ENCODE data around the gene ROR1. TPM values are rescaled to one million over a fixed set of nuclear protein-coding genes. Genes with fewer than 3 reads are reported as not detected.

Gene ROR1
- total RNA-seq, 4 donors from 2014 or later = 10.6 to 21.7 (median 15.1) TPM

- peaks cover 16% of the 10 kb centered on the region for H3K4me1 ChIP-seq
- DNase-seq (ENCODE audit: low spot score in 2 of 2) = no peak
- no peaks in the 10 kb centered on the region for H3K9me3 ChIP-seq
- no peak overlapping the region for H3K27ac ChIP-seq
- H3K36me3 ChIP-seq = no peaks in the 10 kb centered on the region
- TF ChIP-seq, protein P1, sequence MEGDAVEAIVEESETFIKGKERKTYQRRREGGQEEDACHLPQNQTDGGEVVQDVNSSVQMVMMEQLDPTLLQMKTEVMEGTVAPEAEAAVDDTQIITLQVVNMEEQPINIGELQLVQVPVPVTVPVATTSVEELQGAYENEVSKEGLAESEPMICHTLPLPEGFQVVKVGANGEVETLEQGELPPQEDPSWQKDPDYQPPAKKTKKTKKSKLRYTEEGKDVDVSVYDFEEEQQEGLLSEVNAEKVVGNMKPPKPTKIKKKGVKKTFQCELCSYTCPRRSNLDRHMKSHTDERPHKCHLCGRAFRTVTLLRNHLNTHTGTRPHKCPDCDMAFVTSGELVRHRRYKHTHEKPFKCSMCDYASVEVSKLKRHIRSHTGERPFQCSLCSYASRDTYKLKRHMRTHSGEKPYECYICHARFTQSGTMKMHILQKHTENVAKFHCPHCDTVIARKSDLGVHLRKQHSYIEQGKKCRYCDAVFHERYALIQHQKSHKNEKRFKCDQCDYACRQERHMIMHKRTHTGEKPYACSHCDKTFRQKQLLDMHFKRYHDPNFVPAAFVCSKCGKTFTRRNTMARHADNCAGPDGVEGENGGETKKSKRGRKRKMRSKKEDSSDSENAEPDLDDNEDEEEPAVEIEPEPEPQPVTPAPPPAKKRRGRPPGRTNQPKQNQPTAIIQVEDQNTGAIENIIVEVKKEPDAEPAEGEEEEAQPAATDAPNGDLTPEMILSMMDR (IDR thresholded peaks at IDR 0.05) = no peak
- no peak for TF ChIP-seq EP300 (IDR thresholded peaks at IDR 0.05)
- no peak for TF ChIP-seq POLR2A (IDR thresholded peaks at IDR 0.05)
- TF ChIP-seq POLR2AphosphoS5 (IDR thresholded peaks at IDR 0.05) = no peak
- H3K4me3 ChIP-seq = no peak overlapping the region
- no peaks in the 10 kb centered on the region for H3K27me3 ChIP-seq
- 92% methylated on average over 1 of the region's 1 CpG for WGBS
These were observed 44.9 kb downstream of the ROR1 start for GRCh38 chr1:63818567-63819325.

DNA sequence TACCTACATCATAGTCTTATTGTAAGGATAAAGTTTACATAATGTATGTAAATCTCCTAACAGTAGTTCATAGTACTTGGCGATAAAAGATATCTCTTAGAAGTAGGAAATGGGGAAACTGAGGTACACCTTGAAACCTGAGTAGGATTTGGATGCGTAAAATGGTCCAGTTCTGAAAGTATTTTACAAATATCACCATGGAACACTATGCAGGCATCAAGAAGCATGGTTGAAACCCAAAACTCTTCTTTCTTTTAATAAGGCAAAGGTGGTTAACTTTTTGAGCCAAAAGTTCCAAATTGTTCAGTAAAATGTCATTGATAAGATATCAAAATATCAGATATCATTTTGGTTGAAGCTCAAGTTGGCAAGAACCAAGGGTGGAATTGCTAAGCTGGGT is 46.0 kb downstream of the ROR1 start:
- TF ChIP-seq POLR2A (IDR thresholded peaks at IDR 0.05) (no peak), POLR2AphosphoS5 (IDR thresholded peaks at IDR 0.05) (no peak)
- TF ChIP-seq, protein P1 (IDR thresholded peaks at IDR 0.05) = no peak

DNA sequence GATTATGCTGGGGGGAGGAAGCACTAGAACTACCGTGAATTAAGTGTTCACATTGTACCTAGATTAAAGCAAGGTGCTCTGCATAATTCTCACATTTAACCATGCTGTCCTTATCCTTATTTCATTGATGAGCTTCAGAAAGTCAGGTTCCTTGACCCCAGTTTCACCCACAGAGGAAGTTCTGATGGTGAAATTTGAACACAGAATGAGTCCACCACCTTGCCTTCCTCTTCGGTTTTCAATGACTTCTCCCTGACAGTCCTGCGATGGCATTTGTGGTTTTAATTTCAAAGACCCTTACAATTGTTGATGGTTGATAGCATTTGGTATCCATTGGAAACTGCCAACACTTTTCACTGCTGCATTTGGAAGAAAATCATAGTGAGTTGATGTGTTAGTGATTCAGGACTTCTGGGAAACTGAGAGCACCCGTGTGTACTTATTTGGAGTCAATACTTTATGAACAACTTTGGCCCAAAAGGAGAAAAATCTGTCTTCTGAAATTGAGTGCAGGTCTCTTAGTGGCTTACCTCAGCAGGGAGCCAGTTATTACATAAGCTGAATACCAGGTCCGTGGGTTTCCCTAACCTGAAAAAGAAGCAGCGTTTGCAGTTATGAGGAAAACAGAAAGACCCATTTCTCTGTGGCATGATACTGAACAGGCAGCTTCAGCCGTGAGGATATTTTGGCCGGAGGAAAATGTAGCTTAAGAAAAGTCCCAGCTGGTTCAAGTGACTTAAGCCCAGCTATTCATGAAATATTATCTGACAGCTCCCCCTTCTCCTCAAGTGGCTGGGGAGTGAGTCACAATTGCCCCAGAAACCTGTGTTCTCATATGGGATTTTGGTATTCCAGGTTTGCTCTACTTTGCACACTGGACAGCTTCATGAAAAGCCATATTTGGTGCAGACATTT is 47.5 kb downstream of the ROR1 start:
- H3K27ac ChIP-seq = no peak overlapping the region
- WGBS = 84% methylated on average over 8 of the region's 8 CpGs
- no peak for DNase-seq (ENCODE audit: low spot score in 2 of 2)
- H3K4me3 ChIP-seq = no peak overlapping the region
- H3K36me3 ChIP-seq = no peaks in the 10 kb centered on the region
- no peak for TF ChIP-seq POLR2A (IDR thresholded peaks at IDR 0.05)
- no peak for TF ChIP-seq EP300 (IDR thresholded peaks at IDR 0.05)
- TF ChIP-seq POLR2AphosphoS5 (IDR thresholded peaks at IDR 0.05) = no peak
- TF ChIP-seq, protein P1 (IDR thresholded peaks at IDR 0.05) = no peak
- no peaks in the 10 kb centered on the region for H3K9me3 ChIP-seq
- peaks cover 7% of the 10 kb centered on the region for H3K4me1 ChIP-seq
- no peaks in the 10 kb centered on the region for H3K27me3 ChIP-seq

More for the DNA sequence above, 46.0 kb downstream of the ROR1 start:
- 98% methylated on average over 2 of the region's 2 CpGs for WGBS
- Histone ChIP-seq H3K9me3 (no peaks in the 10 kb centered on the region), H3K27ac (no peak overlapping the region), H3K4me3 (no peak overlapping the region), H3K27me3 (no peaks in the 10 kb centered on the region), H3K4me1 (peaks cover 7% of the 10 kb centered on the region), H3K36me3 (no peaks in the 10 kb centered on the region)
- no peak for DNase-seq (ENCODE audit: low spot score in 2 of 2)

DNA sequence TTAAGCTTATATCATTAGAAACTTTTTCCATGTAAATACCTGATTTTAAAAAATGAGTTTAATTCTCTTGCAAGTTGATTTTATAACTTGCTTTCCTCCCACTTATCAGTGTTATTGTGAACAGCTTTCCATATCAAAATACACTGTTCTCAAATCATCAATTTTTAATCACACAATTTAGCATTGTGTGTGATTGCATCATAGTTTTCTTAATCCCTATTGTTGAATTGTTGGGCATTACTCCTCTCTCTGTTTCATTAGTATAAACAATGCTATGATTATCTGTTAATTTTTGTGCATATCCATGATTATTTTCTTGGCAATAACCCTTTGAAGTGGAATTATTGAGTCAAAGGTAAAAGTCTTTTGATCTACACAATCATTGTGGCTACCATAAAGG is 48.7 kb downstream of the ROR1 start:
- Histone ChIP-seq H3K27me3 (no peaks in the 10 kb centered on the region), H3K36me3 (no peaks in the 10 kb centered on the region), H3K9me3 (no peaks in the 10 kb centered on the region), H3K4me1 (peaks cover 3% of the 10 kb centered on the region), H3K4me3 (no peak overlapping the region), H3K27ac (no peak overlapping the region)
- TF ChIP-seq POLR2A (IDR thresholded peaks at IDR 0.05) (no peak), POLR2AphosphoS5 (IDR thresholded peaks at IDR 0.05) (no peak), EP300 (IDR thresholded peaks at IDR 0.05) (no peak)
- TF ChIP-seq, protein P1 (IDR thresholded peaks at IDR 0.05) = no peak
- DNase-seq (ENCODE audit: low spot score in 2 of 2) = no peak

DNA sequence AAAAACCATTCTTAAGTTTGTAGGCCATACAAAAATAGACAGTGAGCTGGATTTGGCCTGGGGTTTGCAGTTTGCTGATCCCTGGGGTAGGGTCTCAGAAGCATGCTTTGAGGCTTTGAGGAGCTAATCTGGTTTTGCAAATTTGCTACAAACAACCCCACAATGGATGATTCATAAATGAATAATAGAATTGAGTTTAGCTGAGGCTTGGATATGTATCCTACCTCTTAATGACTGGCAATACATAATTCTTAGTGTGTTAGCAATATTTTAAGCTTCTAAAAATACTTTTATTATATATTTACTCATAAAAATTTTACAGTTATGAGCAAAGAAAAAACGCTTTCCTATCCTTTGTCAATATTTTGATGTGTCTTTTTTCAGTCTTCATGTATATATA is 50.6 kb downstream of the ROR1 start:
- WGBS = 92% methylated on average over 1 of the region's 1 CpG
- H3K36me3 ChIP-seq = no peaks in the 10 kb centered on the region
- H3K27ac ChIP-seq = no peak overlapping the region
- no peaks in the 10 kb centered on the region for H3K9me3 ChIP-seq
- H3K4me3 ChIP-seq = no peak overlapping the region
- H3K4me1 ChIP-seq = peaks cover 8% of the 10 kb centered on the region
- TF ChIP-seq, protein P1 (IDR thresholded peaks at IDR 0.05) = no peak
- TF ChIP-seq EP300 (IDR thresholded peaks at IDR 0.05) = no peak
- no peak for TF ChIP-seq POLR2A (IDR thresholded peaks at IDR 0.05)
- no peak for TF ChIP-seq POLR2AphosphoS5 (IDR thresholded peaks at IDR 0.05)
- no peak for DNase-seq (ENCODE audit: low spot score in 2 of 2)
- no peaks in the 10 kb centered on the region for H3K27me3 ChIP-seq

Data from suprapubic skin (tissue), 4 donors.